GM21786 (cell line): ENCODE measurements around the gene RALGDS.

ENCODE experiments used
- ATAC-seq: cut with Tn5 transposase; IDR thresholded peaks from one replicate; pipeline ENCODE4 v1.9.1; 2021; ENCODE audit not compliant: unreplicated experiment

RALGDS gene

GRCh38 chr9:133108794-133109641 lies 12.0 kb downstream of the RALGDS start:
- ATAC-seq: no peak

- ATAC-seq: no peak
Observed at GRCh38 chr9:133107961-133108793, 12.9 kb downstream of the RALGDS start.

GRCh38 chr9:133107245-133107722 lies 13.8 kb downstream of the RALGDS start:
- no peak for ATAC-seq

GRCh38 chr9:133106511-133107244 lies 14.4 kb downstream of the RALGDS start:
- ATAC-seq: no peak

- ATAC-seq: no peak
Observed at GRCh38 chr9:133105461-133105770, 15.6 kb downstream of the RALGDS start.

GRCh38 chr9:133104718-133105460 lies 16.2 kb downstream of the RALGDS start:
- no peak for ATAC-seq

GRCh38 chr9:133103987-133104505 lies 17.0 kb downstream of the RALGDS start:
- no peak for ATAC-seq

- ATAC-seq: no peak
Observed at GRCh38 chr9:133103183-133103986, 17.7 kb downstream of the RALGDS start.

- ATAC-seq: no peak
Observed at GRCh38 chr9:133102190-133103021, 18.6 kb downstream of the RALGDS start.

- ATAC-seq: no peak
Observed at GRCh38 chr9:133101356-133102189, 19.5 kb downstream of the RALGDS start.

- no peak for ATAC-seq
Observed at GRCh38 chr9:133100506-133101355, 20.3 kb downstream of the RALGDS start.

- ATAC-seq: no peak
Observed at GRCh38 chr9:133099726-133100505, 21.1 kb downstream of the RALGDS start.

- no peak for ATAC-seq
Observed at GRCh38 chr9:133098871-133099270, 22.2 kb downstream of the RALGDS start.

- no peak for ATAC-seq
Observed at GRCh38 chr9:133098104-133098754, 22.8 kb downstream of the RALGDS start.

GRCh38 chr9:133094842-133095393 lies 26.1 kb downstream of the RALGDS start:
- ATAC-seq: no peak
